ENCODE measurements around the gene TGM5. TPM values are rescaled to one million over a fixed set of nuclear protein-coding genes. Genes with fewer than 3 reads are reported as not detected.

TGM5 gene
- total and polyA plus RNA-seq, 2 donors (not counting 1 experiment from before 2014, with no cell fraction given) = 0.42 TPM; not detected in 1

DNA sequence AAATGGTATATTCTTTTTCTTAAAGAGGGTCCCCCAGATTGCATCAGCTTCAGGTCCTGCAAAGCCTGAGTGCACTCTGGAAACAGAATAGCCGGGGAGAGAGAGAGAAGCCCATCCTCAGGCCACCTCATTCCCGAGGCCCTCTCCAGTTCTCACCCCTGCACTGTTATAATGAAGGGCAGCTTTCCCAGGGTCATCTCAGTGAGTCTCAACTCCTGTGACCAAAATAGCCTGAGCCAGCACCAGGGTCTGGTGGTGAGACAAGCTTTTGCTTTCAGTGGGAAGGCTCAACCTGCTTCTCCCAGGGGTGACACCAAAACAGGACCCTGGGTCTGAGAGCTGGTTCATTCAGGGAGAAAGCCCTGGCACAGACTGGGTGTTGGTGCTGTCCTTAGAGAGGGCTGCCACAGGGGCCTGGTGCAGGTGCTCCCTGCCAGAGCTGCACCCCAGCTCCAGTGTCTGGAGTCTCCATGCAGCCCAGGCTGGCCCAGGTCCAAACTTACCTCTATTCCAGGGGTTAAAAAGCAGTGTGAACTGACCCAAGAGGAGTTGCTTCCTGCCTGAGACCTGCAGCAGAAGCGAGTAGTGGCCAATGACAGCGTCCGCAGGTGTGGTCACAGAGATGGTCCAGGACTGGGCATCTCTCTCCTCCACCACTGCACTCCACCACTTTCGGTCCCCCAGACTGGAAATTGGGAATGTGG, 52.0 kb downstream of the TGM5 start:
- H2AFZ ChIP-seq (ENCODE audit: insufficient read depth, low read depth, low read length, poor library complexity, severe bottlenecking) = no peak overlapping the region
- Mint-ChIP-seq H3K27me3 (peaks cover 12% of the 10 kb centered on the region), H3K27ac (no peak overlapping the region), H3K4me1 (no peaks in the 10 kb centered on the region), H3K9me3 (ENCODE audit: insufficient read depth) (peaks cover 2% of the 10 kb centered on the region), H3K4me3 (no peak overlapping the region)
- ChIA-PET CTCF (interaction anchor here (0.7 to 19.7 kb wide), 3 partner anchors 11 to 69 kb away, joined by 3 to 549 read pairs (median 24); no protein-coding TSS in a partner anchor), POLR2A (no interaction called here)
- intact Hi-C loops (cut with micrococcal nuclease) = no loop called here
- no peaks in the 10 kb centered on the region for H4K20me1 ChIP-seq (ENCODE audit: control insufficient read depth, insufficient read depth, low read length, poor library complexity, severe bottlenecking)
- H3K4me1 ChIP-seq (ENCODE audit: control insufficient read depth in 2 of 2, insufficient read depth in 2 of 2, low read length in 2 of 2) = no peaks in the 10 kb centered on the region
- ATAC-seq (ENCODE audit: low read depth) (no peak), DNase-seq (no peak)
- H3K27ac ChIP-seq (ENCODE audit: low read length in 2 of 2) = no peak overlapping the region
- TF ChIP-seq EZH2 (IDR thresholded peaks at IDR 0.05; ENCODE audit: borderline replicate concordance, insufficient read depth, low read depth, low read length, poor library complexity, severe bottlenecking) = no peak
- no peak for TF ChIP-seq CTCF (IDR thresholded peaks at IDR 0.05)
- no peak overlapping the region for H3K4me3 ChIP-seq (ENCODE audit: control extremely low read depth in 1 of 5, extremely low read depth in 1 of 5, insufficient read depth in 1 of 5, low read depth in 2 of 5, low read length in 4 of 5)
- no peaks in the 10 kb centered on the region for H3K79me2 ChIP-seq (ENCODE audit: control insufficient read depth, insufficient read depth, low read length)
- H3K9me3 ChIP-seq (ENCODE audit: control extremely low read depth in 1 of 3, control insufficient read depth in 2 of 3, insufficient read depth in 1 of 3, low read length in 2 of 3) = no peaks in the 10 kb centered on the region
- H3K27me3 ChIP-seq (replicated peaks in 1 of 4; ENCODE audit: control extremely low read depth in 1 of 4, control insufficient read depth in 3 of 4, insufficient read depth in 4 of 4, low read length in 3 of 4) = peaks cover 0 to 4% (median 0%) of the 10 kb centered on the region in 4 experiments
- WGBS (ENCODE audit: insufficient coverage) = 100% methylated on average over 3 of the region's 6 CpGs
- no peaks in the 10 kb centered on the region for H3K36me3 ChIP-seq (replicated peaks in 1 of 2; ENCODE audit: control extremely low read depth in 1 of 2, control insufficient read depth in 1 of 2, extremely low read depth in 1 of 2, insufficient read depth in 2 of 2, low read length in 1 of 2)
- H3K4me2 ChIP-seq (replicated peaks; ENCODE audit: low read depth, low read length, poor library complexity, severe bottlenecking) = no peak overlapping the region
- H3K9ac ChIP-seq (ENCODE audit: low read length) = no peak overlapping the region

DNA sequence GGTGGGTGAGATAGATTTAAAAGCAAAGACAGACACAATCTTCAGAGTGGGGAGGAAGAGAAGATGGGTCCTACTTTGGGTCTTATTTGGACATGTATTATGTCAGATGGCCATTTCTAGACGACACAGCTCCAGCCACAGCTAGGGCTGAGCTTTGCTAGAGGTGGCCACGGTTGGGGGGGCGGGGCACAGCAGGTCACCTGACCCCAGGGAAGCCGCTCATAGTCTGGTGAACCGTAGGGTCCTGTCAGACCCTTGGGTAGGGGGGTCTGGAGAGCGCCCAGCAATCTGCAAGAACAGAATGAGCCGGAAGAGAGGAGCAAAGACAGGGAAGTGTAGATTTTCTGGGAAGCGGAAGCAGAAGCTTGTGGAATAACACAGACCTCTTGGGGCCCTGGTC, 52.6 kb downstream of the TGM5 start:
- intact Hi-C loops (cut with micrococcal nuclease) = no loop called here
- H3K9me3 ChIP-seq (ENCODE audit: control extremely low read depth in 1 of 3, control insufficient read depth in 2 of 3, insufficient read depth in 1 of 3, low read length in 2 of 3) = no peaks in the 10 kb centered on the region
- TF ChIP-seq EZH2 (IDR thresholded peaks at IDR 0.05; ENCODE audit: borderline replicate concordance, insufficient read depth, low read depth, low read length, poor library complexity, severe bottlenecking) (no peak), CTCF (IDR thresholded peaks at IDR 0.05) (no peak)
- H3K4me1 ChIP-seq (ENCODE audit: control insufficient read depth in 2 of 2, insufficient read depth in 2 of 2, low read length in 2 of 2) = no peaks in the 10 kb centered on the region
- peaks cover 12% of the 10 kb centered on the region for H3K27me3 Mint-ChIP-seq
- POLR2A ChIA-PET = no interaction called here
- no peaks in the 10 kb centered on the region for H3K79me2 ChIP-seq (ENCODE audit: control insufficient read depth, insufficient read depth, low read length)
- H3K9me3 Mint-ChIP-seq (ENCODE audit: insufficient read depth) = peaks cover 2% of the 10 kb centered on the region
- no peak overlapping the region for H3K4me3 ChIP-seq (ENCODE audit: control extremely low read depth in 1 of 5, extremely low read depth in 1 of 5, insufficient read depth in 1 of 5, low read depth in 2 of 5, low read length in 4 of 5)
- no peak overlapping the region for H3K27ac ChIP-seq (ENCODE audit: low read length in 2 of 2)
- H3K9ac ChIP-seq (ENCODE audit: low read length) = no peak overlapping the region
- CTCF ChIA-PET = interaction anchor here (0.7 to 19.7 kb wide), 4 partner anchors 10 to 70 kb away, joined by 3 to 549 read pairs (median 16); no protein-coding TSS in a partner anchor
- H3K4me1 Mint-ChIP-seq = no peaks in the 10 kb centered on the region
- H2AFZ ChIP-seq (ENCODE audit: insufficient read depth, low read depth, low read length, poor library complexity, severe bottlenecking) = no peak overlapping the region
- ATAC-seq (ENCODE audit: low read depth) (no peak), DNase-seq (no peak)
- no peak overlapping the region for H3K27ac Mint-ChIP-seq
- H3K4me3 Mint-ChIP-seq = no peak overlapping the region
- H3K36me3 ChIP-seq (replicated peaks in 1 of 2; ENCODE audit: control extremely low read depth in 1 of 2, control insufficient read depth in 1 of 2, extremely low read depth in 1 of 2, insufficient read depth in 2 of 2, low read length in 1 of 2) = no peaks in the 10 kb centered on the region
- no peaks in the 10 kb centered on the region for H4K20me1 ChIP-seq (ENCODE audit: control insufficient read depth, insufficient read depth, low read length, poor library complexity, severe bottlenecking)
- H3K4me2 ChIP-seq (replicated peaks; ENCODE audit: low read depth, low read length, poor library complexity, severe bottlenecking) = no peak overlapping the region
- 83% methylated on average over 8 of the region's 8 CpGs for WGBS (ENCODE audit: insufficient coverage)
- peaks cover 0 to 10% (median 0%) of the 10 kb centered on the region in 4 experiments for H3K27me3 ChIP-seq (replicated peaks in 1 of 4; ENCODE audit: control extremely low read depth in 1 of 4, control insufficient read depth in 3 of 4, insufficient read depth in 4 of 4, low read length in 3 of 4)
